Bronchus fibroblast of lung (primary cell): ENCODE measurements around the gene TM9SF2. TPM values are rescaled to one million over a fixed set of nuclear protein-coding genes. Genes with fewer than 3 reads are reported as not detected.

ENCODE experiments used
- total RNA-seq: library from RNA; depleted of rRNA; stranded (reverse); fragments of >200 nt; gene quantifications from 2 replicates; pipeline ENCODE4 v1.2.3, GENCODE V29; 2015

The TM9SF2 gene, protein sequence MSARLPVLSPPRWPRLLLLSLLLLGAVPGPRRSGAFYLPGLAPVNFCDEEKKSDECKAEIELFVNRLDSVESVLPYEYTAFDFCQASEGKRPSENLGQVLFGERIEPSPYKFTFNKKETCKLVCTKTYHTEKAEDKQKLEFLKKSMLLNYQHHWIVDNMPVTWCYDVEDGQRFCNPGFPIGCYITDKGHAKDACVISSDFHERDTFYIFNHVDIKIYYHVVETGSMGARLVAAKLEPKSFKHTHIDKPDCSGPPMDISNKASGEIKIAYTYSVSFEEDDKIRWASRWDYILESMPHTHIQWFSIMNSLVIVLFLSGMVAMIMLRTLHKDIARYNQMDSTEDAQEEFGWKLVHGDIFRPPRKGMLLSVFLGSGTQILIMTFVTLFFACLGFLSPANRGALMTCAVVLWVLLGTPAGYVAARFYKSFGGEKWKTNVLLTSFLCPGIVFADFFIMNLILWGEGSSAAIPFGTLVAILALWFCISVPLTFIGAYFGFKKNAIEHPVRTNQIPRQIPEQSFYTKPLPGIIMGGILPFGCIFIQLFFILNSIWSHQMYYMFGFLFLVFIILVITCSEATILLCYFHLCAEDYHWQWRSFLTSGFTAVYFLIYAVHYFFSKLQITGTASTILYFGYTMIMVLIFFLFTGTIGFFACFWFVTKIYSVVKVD
- 64.2 and 75.3 TPM in 2 replicates for total RNA-seq

DNA sequence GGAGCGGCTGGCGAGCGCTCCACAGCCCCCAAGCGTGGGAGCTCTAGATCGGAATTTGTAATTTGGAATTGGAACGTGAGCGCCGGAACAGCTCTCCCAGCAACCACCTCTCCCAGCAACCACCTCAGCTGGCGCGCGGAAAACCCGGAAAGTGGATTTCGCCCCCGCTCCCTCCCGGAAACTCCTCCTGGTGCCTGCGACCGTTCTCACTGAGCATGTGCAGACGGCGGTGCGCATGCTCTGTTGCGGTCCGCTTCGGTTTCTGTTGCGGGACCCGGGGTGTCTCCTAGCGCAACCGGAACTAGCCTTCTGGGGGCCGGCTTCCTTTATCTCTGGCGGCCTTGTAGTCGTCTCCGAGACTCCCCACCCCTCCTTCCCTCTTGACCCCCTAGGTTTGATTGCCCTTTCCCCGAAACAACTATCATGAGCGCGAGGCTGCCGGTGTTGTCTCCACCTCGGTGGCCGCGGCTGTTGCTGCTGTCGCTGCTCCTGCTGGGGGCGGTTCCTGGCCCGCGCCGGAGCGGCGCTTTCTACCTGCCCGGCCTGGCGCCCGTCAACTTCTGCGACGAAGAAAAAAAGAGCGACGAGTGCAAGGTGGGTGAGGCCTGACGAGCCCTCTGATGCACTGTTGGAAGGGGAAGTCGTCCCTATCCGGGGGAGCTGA, at the start of gene TM9SF2:
TSS of gene TM9SF2 (plus strand) at position 289 of the 664 bp plus-strand sequence. CDS start at position 424, 135 bp downstream.

DNA sequence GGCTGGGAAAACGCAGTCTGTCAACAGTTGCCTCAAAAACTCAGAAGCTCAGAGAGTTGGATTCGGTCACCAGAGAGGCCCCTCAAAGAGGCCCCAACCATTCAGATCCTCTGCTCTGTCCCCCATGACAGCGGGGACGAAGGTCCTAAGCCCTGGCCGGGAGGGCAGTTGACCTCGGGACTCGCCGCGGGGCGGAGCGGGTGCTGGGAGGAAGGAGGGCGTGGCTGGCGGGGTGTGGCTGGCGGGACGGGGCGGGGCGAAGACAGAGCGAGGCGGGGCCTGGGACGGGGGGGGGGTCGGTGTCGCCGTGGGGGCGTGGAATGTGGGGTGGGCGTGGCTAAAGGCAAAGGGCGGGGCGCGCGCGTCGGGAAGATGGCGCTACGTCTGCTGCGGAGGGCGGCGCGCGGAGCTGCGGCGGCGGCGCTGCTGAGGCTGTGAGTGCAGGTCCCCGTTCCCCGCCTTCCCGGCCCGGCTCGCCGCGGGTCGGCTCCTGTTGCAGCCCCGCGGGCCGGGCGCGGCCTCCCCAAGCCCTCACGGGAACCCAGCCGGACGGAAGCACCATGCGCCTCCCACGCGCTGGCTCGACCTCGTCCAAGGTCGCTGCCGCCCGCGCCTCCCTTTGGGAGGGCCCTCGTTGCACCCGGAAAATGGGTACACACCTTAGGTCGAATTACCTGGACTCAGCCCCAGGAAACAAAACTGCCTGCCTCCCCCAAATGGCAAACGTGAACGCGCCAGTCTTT, 105.2 kb downstream of the TM9SF2 start, which contains the start of gene CLYBL:
TSS of gene CLYBL (plus strand) at position 367 of the 743 bp plus-strand sequence.

Other genes with a start within 250 kb of the TM9SF2 start
- gene GPR18, start 243.1 kb upstream of the TM9SF2 start, total RNA-seq = not detected in 2 replicates
- not detected in 2 replicates for gene GPR183, start 194.1 kb upstream of the TM9SF2 start, total RNA-seq
- gene CLYBL, start 105.2 kb downstream of the TM9SF2 start, total RNA-seq = 2.8 and 5.2 TPM in 2 replicates